C4-2B (cell line): ENCODE data around the gene CES4A.

Source experiments
- CTCF ChIP-seq: fragments of 450-650 bp; conservative IDR thresholded peaks from 2 replicates; pipeline ENCODE4 v1.5.1; 2017; ENCODE audit warnings: mild to moderate bottlenecking
- ZFX ChIP-seq: fragments of 450-650 bp; IDR thresholded peaks from 2 replicates; pipeline ENCODE4 v1.6.1; 2017

GRCh38 chr16:66968847-66969246, 19.5 kb upstream of the CES4A start:
- TF ChIP-seq ZFX (no peak), CTCF (no peak)
